ENCODE data around the gene TLR2. TPM values are rescaled to one million over a fixed set of nuclear protein-coding genes. Genes with fewer than 3 reads are reported as not detected.

The TLR2 gene
- total and polyA plus RNA-seq, 2 experiments from 2014 or later = 0.63 to 1.2 TPM

GRCh38 chr4:153676486-153676885 is 7.6 kb upstream of the TLR2 start:
- Mint-ChIP-seq H3K4me3 (no peak overlapping the region), H3K36me3 (ENCODE audit: low read depth) (no peaks in the 10 kb centered on the region), H3K9me3 (no peaks in the 10 kb centered on the region; the same call in 1 of the 3 replicates), H3K4me1 (no peaks in the 10 kb centered on the region), H3K27me3 (ENCODE audit: insufficient read depth, low read depth, poor library complexity) (no peaks in the 10 kb centered on the region), H3K27ac (no peak overlapping the region)
- H2AFZ ChIP-seq = no peak overlapping the region
- H3K9me2 ChIP-seq (ENCODE audit: insufficient read depth) = no peaks in the 10 kb centered on the region
- H3F3A ChIP-seq (replicated peaks; ENCODE audit: low read depth) = no peaks in the 10 kb centered on the region
- TF ChIP-seq ZNF331 (CRISPR knock-in tag; IDR thresholded peaks at IDR 0.05; ENCODE audit: low read depth) = no peak
- no peak for TF ChIP-seq ZNF462 (CRISPR knock-in tag; IDR thresholded peaks at IDR 0.05)
- TF ChIP-seq ZNF114 (CRISPR knock-in tag; IDR thresholded peaks at IDR 0.05) = no peak
- no peak for TF ChIP-seq STAT1 (IDR thresholded peaks at IDR 0.05; ENCODE audit: unreplicated experiment)
- TF ChIP-seq CREB1 (CRISPR knock-in tag; IDR thresholded peaks at IDR 0.05; ENCODE audit: low read depth) = no peak
- no peak for TF ChIP-seq CTCF (conservative IDR thresholded peaks at IDR 0.05; ENCODE audit: low read depth in 2 of 2)
- no peaks in the 10 kb centered on the region for H3K4me1 ChIP-seq (ENCODE audit: insufficient read depth)
- peaks cover 3% of the 10 kb centered on the region; the same call in 1 of the 2 replicates for H3K27me3 ChIP-seq (ENCODE audit: insufficient read depth)
- no peak overlapping the region for H3K27ac ChIP-seq (ENCODE audit: low read depth)
- no peaks in the 10 kb centered on the region for H4K20me1 ChIP-seq (replicated peaks; ENCODE audit: insufficient read depth)
- no peak overlapping the region for H3K4me3 ChIP-seq
- no peak for DNase-seq (ENCODE audit: low spot score)
- H3K36me3 ChIP-seq (ENCODE audit: insufficient read depth) = no peaks in the 10 kb centered on the region
- ATAC-seq = no peak
- no peaks in the 10 kb centered on the region for H3K79me2 ChIP-seq (replicated peaks; ENCODE audit: insufficient read depth)
- no peak overlapping the region for H3K4me2 ChIP-seq

Data from GM23338 (cell line).